Endothelial cell of umbilical vein (primary cell): ENCODE measurements around the gene KANSL1.

Experiments
- CTCF ChIP-seq, 2 donors: IDR thresholded peaks; 1 replicate in 1 of 2; 2 replicates in 1 of 2; pipeline ENCODE4 v1.5.1; 2011; ENCODE audit warnings: low read length in 2 of 2, mild to moderate bottlenecking in 2 of 2, moderate library complexity in 2 of 2, control low read depth in 1 of 2, inconsistent platforms in 1 of 2, low read depth in 1 of 2; ENCODE audit not compliant: insufficient read depth in 1 of 2; ENCODE audit errors: extremely low read depth in 1 of 2
- EZH2 ChIP-seq: IDR thresholded peaks from 2 replicates; pipeline ENCODE4 v1.6.1; 2012; ENCODE audit warnings: borderline replicate concordance, low read depth, mild to moderate bottlenecking, moderate library complexity, low read length, inconsistent platforms; ENCODE audit not compliant: severe bottlenecking
- POLR2AphosphoS5 ChIP-seq: IDR thresholded peaks from 2 replicates; pipeline ENCODE4 v1.6.1; 2012; ENCODE audit warnings: low read depth, mild to moderate bottlenecking, control low read depth, low read length, moderate library complexity; ENCODE audit not compliant: insufficient read depth
- TF ChIP-seq, protein P1 (sequence below): IDR thresholded peaks from 2 replicates; pipeline ENCODE4 v1.6.1; 2011; ENCODE audit not compliant: insufficient read depth, insufficient read length

- TF ChIP-seq CTCF (IDR thresholded peaks at IDR 0.05; ENCODE audit: extremely low read depth in 1 of 2, insufficient read depth in 1 of 2, low read depth in 1 of 2, low read length in 2 of 2) (no peak), POLR2AphosphoS5 (no peak), EZH2 (no peak)
- TF ChIP-seq, protein P1, sequence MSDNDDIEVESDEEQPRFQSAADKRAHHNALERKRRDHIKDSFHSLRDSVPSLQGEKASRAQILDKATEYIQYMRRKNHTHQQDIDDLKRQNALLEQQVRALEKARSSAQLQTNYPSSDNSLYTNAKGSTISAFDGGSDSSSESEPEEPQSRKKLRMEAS, result no peak
Measured at GRCh38 chr17:46020998-46021397, 172.2 kb downstream of the KANSL1 start.
